Large intestine (tissue), 3 donors: ENCODE data around the gene KCNG2. TPM values are rescaled to one million over a fixed set of nuclear protein-coding genes. Genes with fewer than 3 reads are reported as not detected.
A peak's percentile ranks its signal among the peaks of the same experiment; 100 is the strongest.

Experiments used
- DNase-seq, 2 donors: peaks; one replicate each; pipeline versions ENCODE4 v3.0.0 to v3.0.0-alpha.2; 2013
- H3K27ac ChIP-seq: one replicate; pipeline ENCODE4 v1.5.1; 2013; ENCODE audit warnings: low read length
- H3K27me3 ChIP-seq: 2 replicates; pipeline ENCODE4 v1.6.1; 2013; ENCODE audit warnings: low read length; ENCODE audit not compliant: control insufficient read depth, insufficient read depth
- H3K36me3 ChIP-seq: 2 replicates; pipeline ENCODE4 v1.6.1; 2013; ENCODE audit warnings: low read length; ENCODE audit not compliant: control insufficient read depth, insufficient read depth
- H3K4me1 ChIP-seq: one replicate; pipeline ENCODE4 v1.6.1; 2013; ENCODE audit warnings: low read length; ENCODE audit not compliant: control insufficient read depth, insufficient read depth
- H3K4me3 ChIP-seq: one replicate; pipeline ENCODE4 v1.5.1; 2013; ENCODE audit warnings: low read length
- H3K9me3 ChIP-seq: one replicate; pipeline ENCODE4 v1.6.1; 2013; ENCODE audit warnings: mild to moderate bottlenecking, low read depth, low read length, moderate library complexity; ENCODE audit not compliant: control insufficient read depth
- WGBS: methylation state at CpG from one replicate; pipeline ENCODE4 v1.1.5; 2013; ENCODE audit warnings: low lambda C conversion rate; ENCODE audit not compliant: insufficient coverage; 5-methylcytosine and 5-hydroxymethylcytosine counted together
- polyA plus RNA-seq: library from polyadenylated mRNA; unstranded; fragments of 120-200 nt; gene quantifications from one replicate; pipeline ENCODE4 v1.2.1, GENCODE V29; 2013

KCNG2 gene
- polyA plus RNA-seq, 1 donor: 0.46 TPM

- no CpG with 5 or more reads among the region's 26 CpGs for WGBS
- H3K4me1 ChIP-seq: no peaks in the 10 kb centered on the region
- no peak for DNase-seq
These were observed 55.7 kb downstream of the KCNG2 start for GRCh38 chr18:79853303-79853992.

GRCh38 chr18:79853993-79854364, 56.2 kb downstream of the KCNG2 start:
- DNase-seq: no peak
- no CpG with 5 or more reads among the region's 15 CpGs for WGBS
- no peak overlapping the region for H3K4me3 ChIP-seq

More at GRCh38 chr18:79853303-79853992, 55.7 kb downstream of the KCNG2 start:
- no peak overlapping the region for H3K27ac ChIP-seq
- peaks cover 3% of the 10 kb centered on the region for H3K27me3 ChIP-seq
- H3K4me3 ChIP-seq: no peak overlapping the region
- H3K9me3 ChIP-seq: peaks cover 10% of the 10 kb centered on the region
- H3K36me3 ChIP-seq: no peaks in the 10 kb centered on the region

GRCh38 chr18:79855147-79855933, 57.6 kb downstream of the KCNG2 start:
- Histone ChIP-seq H3K4me1 (no peaks in the 10 kb centered on the region), H3K9me3 (peaks cover 2% of the 10 kb centered on the region), H3K27ac (no peak overlapping the region), H3K27me3 (peaks cover 3% of the 10 kb centered on the region), H3K4me3 (no peak overlapping the region), H3K36me3 (no peaks in the 10 kb centered on the region)
- WGBS: no CpG with 5 or more reads among the region's 17 CpGs
- no peak for DNase-seq

More at GRCh38 chr18:79853993-79854364, 56.2 kb downstream of the KCNG2 start:
- Histone ChIP-seq H3K36me3 (no peaks in the 10 kb centered on the region), H3K4me1 (no peaks in the 10 kb centered on the region), H3K27me3 (peaks cover 3% of the 10 kb centered on the region), H3K9me3 (peaks cover 9% of the 10 kb centered on the region), H3K27ac (no peak overlapping the region)

- Histone ChIP-seq H3K27ac (no peak overlapping the region), H3K27me3 (peaks cover 3% of the 10 kb centered on the region), H3K4me3 (no peak overlapping the region), H3K9me3 (no peaks in the 10 kb centered on the region), H3K4me1 (no peaks in the 10 kb centered on the region), H3K36me3 (no peaks in the 10 kb centered on the region)
- DNase-seq: peak; percentile 16 to 42
- WGBS: no CpG with 5 or more reads among the region's 26 CpGs
These were observed 58.6 kb downstream of the KCNG2 start for GRCh38 chr18:79856119-79857007.

GRCh38 chr18:79857082-79857671, 59.4 kb downstream of the KCNG2 start:
- WGBS: 60% methylated on average over 1 of the region's 14 CpGs
- DNase-seq: no peak
- H3K27me3 ChIP-seq: peaks cover 3% of the 10 kb centered on the region

GRCh38 chr18:79859314-79859713, 61.6 kb downstream of the KCNG2 start:
- H3K27ac ChIP-seq: no peak overlapping the region
- peaks cover 7% of the 10 kb centered on the region for H3K27me3 ChIP-seq
- H3K4me1 ChIP-seq: no peaks in the 10 kb centered on the region
- DNase-seq: no peak
- 100% methylated on average over 2 of the region's 7 CpGs for WGBS
- H3K4me3 ChIP-seq: no peak overlapping the region
- no peaks in the 10 kb centered on the region for H3K36me3 ChIP-seq
- peaks cover 5% of the 10 kb centered on the region for H3K9me3 ChIP-seq

More at GRCh38 chr18:79857082-79857671, 59.4 kb downstream of the KCNG2 start:
- Histone ChIP-seq H3K27ac (no peak overlapping the region), H3K4me3 (no peak overlapping the region), H3K4me1 (no peaks in the 10 kb centered on the region), H3K9me3 (no peaks in the 10 kb centered on the region), H3K36me3 (no peaks in the 10 kb centered on the region)

GRCh38 chr18:79861687-79862086, 63.9 kb downstream of the KCNG2 start:
- H3K4me1 ChIP-seq: no peaks in the 10 kb centered on the region
- H3K36me3 ChIP-seq: no peaks in the 10 kb centered on the region
- peaks cover 4% of the 10 kb centered on the region for H3K27me3 ChIP-seq
- DNase-seq: no peak
- H3K27ac ChIP-seq: no peak overlapping the region
- WGBS: 60% methylated on average over 1 of the region's 2 CpGs
- H3K9me3 ChIP-seq: peaks cover 5% of the 10 kb centered on the region
- H3K4me3 ChIP-seq: no peak overlapping the region

GRCh38 chr18:79862562-79862961, 64.8 kb downstream of the KCNG2 start:
- no peak for DNase-seq
- Histone ChIP-seq H3K9me3 (peaks cover 9% of the 10 kb centered on the region), H3K27ac (no peak overlapping the region), H3K4me1 (no peaks in the 10 kb centered on the region), H3K36me3 (no peaks in the 10 kb centered on the region), H3K27me3 (peaks cover 4% of the 10 kb centered on the region), H3K4me3 (no peak overlapping the region)
- WGBS: 100% methylated on average over 2 of the region's 15 CpGs

GRCh38 chr18:79863161-79864005, 65.6 kb downstream of the KCNG2 start:
- WGBS: 93% methylated on average over 3 of the region's 102 CpGs
- H3K4me1 ChIP-seq: no peaks in the 10 kb centered on the region
- DNase-seq: no peak
- no peaks in the 10 kb centered on the region for H3K36me3 ChIP-seq
- no peak overlapping the region for H3K27ac ChIP-seq
- H3K9me3 ChIP-seq: peaks cover 16% of the 10 kb centered on the region
- H3K4me3 ChIP-seq: no peak overlapping the region
- peaks cover 4% of the 10 kb centered on the region for H3K27me3 ChIP-seq
